Limb (tissue), 2 donors: ENCODE data around the gene PIM2.
"Not testable (repeated sequence)": the region's sequence is repeated elsewhere in the genome, so short reads cannot be mapped to it uniquely, and the experiment has no call there.

Source experiments
- DNase-seq, 2 donors: peaks; one replicate each; pipeline ENCODE4 v3.0.0-alpha.2; 2016; ENCODE audit errors: extremely low spot score in 2 of 2

PIM2 gene

GRCh38 chrX:48908600-48908999, 10.2 kb downstream of the PIM2 start:
- DNase-seq: no peak

GRCh38 chrX:48905090-48905790, 13.6 kb downstream of the PIM2 start:
- no peak for DNase-seq

DNA sequence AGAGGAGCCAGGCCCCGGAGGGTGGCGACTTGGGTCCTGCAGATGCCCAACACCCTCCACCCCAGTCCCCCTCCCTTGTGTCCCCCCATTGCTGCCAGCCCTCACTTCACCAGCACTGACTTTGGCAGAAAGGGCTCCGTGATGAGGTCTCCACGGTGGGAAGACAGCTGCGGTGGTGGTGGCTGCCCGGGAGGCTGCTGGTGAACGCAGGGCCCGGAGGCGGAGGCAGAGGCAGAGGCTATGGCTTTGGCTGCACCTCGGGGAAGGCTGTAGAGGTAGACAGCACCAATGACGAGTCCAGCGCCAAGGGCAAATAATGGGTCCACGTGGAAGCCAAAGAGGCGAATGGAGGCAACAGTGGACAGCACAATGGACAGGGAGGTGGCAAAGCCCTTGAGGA, 14.2 kb downstream of the PIM2 start:
- no peak for DNase-seq

DNA sequence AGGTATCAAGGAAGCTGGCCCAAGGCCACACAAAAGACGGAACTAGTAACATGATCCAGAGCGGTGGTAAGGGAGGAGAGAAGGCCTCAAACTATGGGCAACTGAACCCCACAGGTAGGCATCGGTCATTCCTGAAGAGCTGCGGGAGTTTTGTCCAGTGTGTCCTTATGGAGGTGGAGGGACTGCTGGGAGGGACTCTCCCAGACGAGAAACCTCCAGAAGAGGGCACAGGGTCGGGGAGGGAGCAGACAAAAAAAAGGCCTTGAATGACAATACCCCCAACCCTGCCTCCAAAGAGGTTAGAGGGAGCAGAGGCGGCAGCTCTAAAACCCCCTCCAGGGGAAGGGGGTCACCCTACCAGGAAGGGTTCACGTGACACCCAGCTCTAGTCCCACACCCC, 14.6 kb downstream of the PIM2 start:
- no peak for DNase-seq

DNA sequence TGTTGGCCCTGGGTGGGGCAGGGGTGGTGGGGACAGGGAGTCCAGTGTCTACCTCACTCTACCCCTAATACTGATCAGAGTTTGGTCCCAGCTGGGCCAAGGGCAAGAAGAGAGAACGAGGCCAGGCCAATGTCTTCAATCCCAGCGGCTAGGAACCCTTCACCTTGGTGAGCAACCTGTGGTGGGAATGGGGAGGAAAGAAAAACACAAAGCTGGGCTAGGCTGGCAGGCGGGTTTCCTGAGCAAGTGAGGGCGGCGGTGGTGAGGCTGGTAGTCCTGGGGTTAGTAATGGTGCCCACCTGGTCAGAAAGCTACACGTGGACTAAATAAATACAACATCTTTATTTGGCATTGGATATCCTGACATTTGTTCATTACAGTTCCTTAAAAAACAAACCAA, 15.5 kb downstream of the PIM2 start:
- DNase-seq: no peak

GRCh38 chrX:48902776-48903175, 16.0 kb downstream of the PIM2 start:
- no peak for DNase-seq

DNA sequence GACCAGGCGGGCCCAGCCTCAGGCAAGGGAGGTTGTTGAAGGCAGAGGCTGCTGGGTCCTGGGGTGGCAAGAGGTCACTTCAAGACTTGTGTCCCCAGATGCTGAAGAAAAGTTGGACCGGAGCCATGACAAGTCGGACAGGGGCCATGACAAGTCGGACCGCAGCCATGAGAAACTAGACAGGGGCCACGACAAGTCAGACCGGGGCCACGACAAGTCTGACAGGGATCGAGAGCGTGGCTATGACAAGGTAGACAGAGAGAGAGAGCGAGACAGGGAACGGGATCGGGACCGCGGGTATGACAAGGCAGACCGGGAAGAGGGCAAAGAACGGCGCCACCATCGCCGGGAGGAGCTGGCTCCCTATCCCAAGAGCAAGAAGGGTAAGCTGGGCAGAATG, 16.7 kb downstream of the PIM2 start:
- no peak for DNase-seq

- DNase-seq: no peak
Observed at GRCh38 chrX:48901069-48901468, 17.8 kb downstream of the PIM2 start.

- no peak for DNase-seq
Observed at GRCh38 chrX:48899078-48899410, 19.8 kb downstream of the PIM2 start.

DNA sequence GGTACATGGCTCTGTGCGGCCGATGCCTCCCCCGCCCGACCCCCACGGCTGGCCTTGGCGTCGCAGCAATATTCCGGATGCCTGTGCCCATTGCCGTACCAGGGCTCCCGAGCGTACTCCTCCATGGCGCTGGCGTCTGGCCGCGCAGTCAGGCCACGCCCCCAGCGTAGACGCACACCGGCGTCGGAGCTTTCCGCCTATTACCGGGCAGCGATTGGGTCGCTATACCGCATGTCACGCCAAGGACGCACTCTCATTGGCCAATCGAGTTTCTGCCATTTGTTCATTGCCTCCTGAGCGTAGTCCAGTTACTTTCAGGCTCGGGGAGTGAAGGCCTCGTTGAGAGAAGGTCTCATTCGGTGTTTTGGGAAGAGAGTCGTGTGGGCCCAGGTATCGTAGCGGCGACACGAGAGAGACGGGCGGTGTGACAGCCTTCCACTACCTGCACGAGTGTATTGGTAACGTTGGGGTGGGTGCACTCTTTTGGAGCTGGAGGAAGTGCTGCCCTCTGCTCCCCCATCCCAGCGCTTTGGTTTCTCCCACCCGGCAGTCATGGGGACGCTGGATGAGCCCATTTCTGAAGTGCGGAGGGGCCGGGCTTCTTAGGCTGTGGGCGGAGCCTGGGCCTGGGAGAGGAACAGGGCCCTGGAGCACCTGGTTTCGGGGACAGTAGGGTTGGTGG, 21.1 kb downstream of the PIM2 start, which contains the start of the genes PQBP1 and TIMM17B:
TSS of gene PQBP1 (plus strand) at position 306 of the 682 bp plus-strand sequence. CDS start 580 bp downstream, outside the sequence.
TSS of gene TIMM17B (minus strand) at position 144 of the 682 bp plus-strand sequence. CDS start at position 125, 19 bp downstream.
- DNase-seq: peak; percentile 89 to 90

DNA sequence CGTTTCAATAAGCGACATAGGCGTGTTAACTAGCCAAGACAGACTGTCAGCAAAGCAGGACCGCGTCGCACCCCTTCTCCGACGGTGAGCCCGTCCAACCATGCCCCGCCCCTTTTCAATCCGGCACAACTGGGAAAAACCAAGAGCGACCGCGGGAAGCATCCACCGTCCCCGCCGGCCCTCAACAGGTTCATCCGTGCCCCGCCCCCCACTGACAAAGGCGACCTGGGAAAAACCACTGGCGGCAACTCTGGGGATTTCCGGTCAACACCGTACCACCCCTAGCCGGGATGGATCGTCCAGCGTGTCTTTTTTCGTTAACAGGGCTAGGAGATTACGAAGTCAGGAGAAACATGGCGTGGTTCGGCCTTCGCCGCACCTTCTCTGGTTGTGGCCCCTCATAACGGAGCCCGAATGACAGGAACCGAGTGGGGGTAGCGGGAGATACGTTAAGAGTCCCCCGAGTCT, 21.6 kb downstream of the PIM2 start:
- peak in 1 of 2 donors; percentile 83 for DNase-seq

DNA sequence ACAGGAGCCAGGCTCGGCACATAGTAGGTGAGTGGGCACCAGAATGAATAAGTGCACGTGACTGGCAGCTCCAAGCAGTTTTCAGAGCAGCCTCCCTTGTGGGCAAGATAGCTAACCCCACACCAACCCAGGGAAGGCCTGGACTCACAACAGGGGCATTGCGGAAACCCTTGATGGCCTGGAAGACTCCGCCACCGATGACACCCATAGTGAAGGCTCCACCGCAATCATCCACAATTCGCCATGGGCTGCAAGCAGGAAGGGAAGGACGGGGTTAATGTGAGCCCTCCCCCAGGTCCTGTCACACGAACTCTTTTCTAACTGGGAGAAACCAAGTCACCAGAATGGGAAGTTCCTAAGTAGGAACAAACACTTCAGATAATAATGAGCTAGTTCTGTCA, 22.2 kb downstream of the PIM2 start:
- no peak for DNase-seq

DNA sequence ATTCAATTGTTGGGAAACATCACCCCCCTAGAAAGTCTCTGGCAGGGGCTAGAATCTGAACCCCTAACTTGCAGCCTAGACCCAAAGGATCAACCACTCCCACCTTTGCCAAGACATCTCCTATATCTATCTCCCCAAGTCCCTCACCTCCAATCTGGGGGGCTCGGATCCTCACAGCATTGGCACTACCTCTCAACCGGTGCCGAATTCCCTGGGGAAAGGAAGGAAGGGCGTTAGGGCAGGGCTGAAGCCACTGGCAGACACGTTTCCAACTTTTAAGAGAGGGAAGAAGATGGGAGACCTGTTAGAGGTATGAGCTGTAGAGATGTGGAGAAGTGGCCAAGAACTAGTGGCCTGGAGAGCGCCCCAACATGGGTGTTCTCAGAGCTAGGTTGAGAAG, 23.9 kb downstream of the PIM2 start:
- DNase-seq: no peak

- no peak for DNase-seq
Observed at GRCh38 chrX:48893556-48894348, 25.1 kb downstream of the PIM2 start.

- no peak for DNase-seq
Observed at GRCh38 chrX:48892896-48893295, 25.9 kb downstream of the PIM2 start.

- DNase-seq: peak; percentile 69 to 80
Observed at GRCh38 chrX:48891402-48892288, 27.2 kb downstream of the PIM2 start.

DNA sequence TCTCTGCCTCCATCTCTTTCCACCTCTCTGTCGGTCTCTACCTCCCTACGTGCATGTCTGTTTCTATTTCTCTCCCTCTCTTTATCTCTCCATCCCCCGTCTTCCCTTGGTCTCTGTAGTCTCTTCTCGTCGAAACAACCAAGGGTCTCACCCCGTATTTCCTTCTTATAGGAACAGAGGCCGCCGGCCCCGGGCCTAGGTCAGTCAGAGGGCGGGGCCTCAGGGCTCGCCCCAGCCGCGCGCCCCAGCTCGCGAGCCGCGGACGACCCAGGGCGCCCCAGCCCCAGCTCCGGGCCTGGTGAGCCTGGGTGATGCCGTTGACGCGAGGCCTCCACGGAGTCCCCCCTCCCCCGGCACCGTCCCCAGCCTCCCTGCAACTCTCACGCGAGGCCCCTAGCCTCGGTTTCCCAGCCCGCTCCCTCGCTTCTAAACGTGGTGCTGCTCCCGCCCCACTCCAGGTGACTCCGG, 27.9 kb downstream of the PIM2 start:
- no peak for DNase-seq

- DNase-seq: no peak
Observed at GRCh38 chrX:48890296-48890925, 28.4 kb downstream of the PIM2 start.

GRCh38 chrX:48886586-48886985, 32.2 kb downstream of the PIM2 start:
- not testable (repeated sequence) for DNase-seq

- DNase-seq: no peak
Observed at GRCh38 chrX:48883729-48884128, 35.1 kb downstream of the PIM2 start.
